Choroid plexus epithelial cell (primary cell): ENCODE data around the gene CCNL1.

ENCODE experiments used
- DNase-seq: peaks from one replicate; pipeline ENCODE4 v3.0.0-alpha.2; 2010; ENCODE audit warnings: low read depth
- H3K4me3 ChIP-seq: 2 replicates; pipeline ENCODE4 v1.5.1; 2011; ENCODE audit warnings: low read depth, mild to moderate bottlenecking, control low read depth, low read length, moderate library complexity
- TF ChIP-seq, protein P1 (sequence below): conservative IDR thresholded peaks from 2 replicates; pipeline ENCODE4 v1.5.1; 2011; ENCODE audit warnings: low read depth, mild to moderate bottlenecking, control low read depth, inconsistent platforms, low read length, moderate library complexity

Gene CCNL1

DNA sequence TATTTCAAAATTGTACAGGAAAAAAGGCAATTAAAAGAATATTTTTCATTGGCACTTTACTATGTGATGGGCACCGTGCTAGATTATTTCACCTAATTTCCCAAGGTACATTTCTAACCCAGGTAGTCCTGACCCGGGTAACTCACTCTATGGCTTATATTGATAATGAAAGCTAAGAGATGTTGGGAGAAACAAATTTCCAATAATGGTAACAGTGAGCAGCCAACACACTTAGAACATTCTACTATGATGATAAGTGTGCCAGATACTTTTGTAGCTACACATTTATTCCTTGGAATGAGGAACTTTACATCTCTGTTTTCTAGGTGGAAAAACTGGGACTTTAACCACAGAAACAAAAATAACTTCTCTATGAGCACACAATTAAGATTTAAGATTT is 7.5 kb downstream of the CCNL1 start:
- no peak overlapping the region for H3K4me3 ChIP-seq
- DNase-seq, result no peak
- TF ChIP-seq, protein P1, sequence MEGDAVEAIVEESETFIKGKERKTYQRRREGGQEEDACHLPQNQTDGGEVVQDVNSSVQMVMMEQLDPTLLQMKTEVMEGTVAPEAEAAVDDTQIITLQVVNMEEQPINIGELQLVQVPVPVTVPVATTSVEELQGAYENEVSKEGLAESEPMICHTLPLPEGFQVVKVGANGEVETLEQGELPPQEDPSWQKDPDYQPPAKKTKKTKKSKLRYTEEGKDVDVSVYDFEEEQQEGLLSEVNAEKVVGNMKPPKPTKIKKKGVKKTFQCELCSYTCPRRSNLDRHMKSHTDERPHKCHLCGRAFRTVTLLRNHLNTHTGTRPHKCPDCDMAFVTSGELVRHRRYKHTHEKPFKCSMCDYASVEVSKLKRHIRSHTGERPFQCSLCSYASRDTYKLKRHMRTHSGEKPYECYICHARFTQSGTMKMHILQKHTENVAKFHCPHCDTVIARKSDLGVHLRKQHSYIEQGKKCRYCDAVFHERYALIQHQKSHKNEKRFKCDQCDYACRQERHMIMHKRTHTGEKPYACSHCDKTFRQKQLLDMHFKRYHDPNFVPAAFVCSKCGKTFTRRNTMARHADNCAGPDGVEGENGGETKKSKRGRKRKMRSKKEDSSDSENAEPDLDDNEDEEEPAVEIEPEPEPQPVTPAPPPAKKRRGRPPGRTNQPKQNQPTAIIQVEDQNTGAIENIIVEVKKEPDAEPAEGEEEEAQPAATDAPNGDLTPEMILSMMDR, result no peak

DNA sequence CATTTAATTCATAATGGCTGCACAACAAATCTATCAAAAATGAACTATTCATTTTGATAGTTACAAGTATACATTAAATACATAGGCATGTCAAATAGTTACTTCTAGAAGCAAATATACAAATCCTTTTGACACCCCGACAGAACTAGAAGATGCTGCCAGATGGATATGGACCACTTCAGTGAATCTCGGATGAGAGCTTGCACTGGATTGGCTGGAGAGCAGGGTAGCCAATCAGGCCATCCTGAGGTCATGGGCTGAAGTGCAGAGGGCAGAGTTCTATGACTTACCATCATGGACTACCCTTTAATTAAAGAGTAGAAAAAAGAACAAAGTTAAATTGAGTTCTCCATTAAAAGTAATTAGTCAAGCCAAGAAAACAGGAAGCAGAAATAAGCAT is 8.3 kb downstream of the CCNL1 start:
- DNase-seq, result no peak
- TF ChIP-seq, protein P1, result no peak
- no peak overlapping the region for H3K4me3 ChIP-seq

DNA sequence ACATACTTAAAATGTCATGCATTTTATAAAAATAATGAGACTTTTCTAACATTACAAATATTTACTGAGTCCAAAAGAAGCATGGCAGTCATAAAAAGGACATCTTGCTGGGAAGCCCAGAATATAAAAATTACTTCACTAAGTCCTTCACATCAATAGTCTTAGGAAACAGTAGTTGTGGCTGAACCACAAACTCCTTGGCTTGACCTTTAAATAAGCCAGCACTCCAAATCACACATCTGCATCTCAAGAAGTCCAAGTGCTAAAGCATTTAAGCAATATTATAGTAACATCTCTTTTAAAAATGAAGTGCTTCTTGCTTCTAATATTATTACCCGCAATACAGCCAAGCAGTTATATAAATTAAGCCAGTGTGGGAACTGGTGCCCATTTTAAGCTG is 8.8 kb downstream of the CCNL1 start:
- TF ChIP-seq, protein P1, result no peak
- no peak overlapping the region for H3K4me3 ChIP-seq
- DNase-seq, result no peak

DNA sequence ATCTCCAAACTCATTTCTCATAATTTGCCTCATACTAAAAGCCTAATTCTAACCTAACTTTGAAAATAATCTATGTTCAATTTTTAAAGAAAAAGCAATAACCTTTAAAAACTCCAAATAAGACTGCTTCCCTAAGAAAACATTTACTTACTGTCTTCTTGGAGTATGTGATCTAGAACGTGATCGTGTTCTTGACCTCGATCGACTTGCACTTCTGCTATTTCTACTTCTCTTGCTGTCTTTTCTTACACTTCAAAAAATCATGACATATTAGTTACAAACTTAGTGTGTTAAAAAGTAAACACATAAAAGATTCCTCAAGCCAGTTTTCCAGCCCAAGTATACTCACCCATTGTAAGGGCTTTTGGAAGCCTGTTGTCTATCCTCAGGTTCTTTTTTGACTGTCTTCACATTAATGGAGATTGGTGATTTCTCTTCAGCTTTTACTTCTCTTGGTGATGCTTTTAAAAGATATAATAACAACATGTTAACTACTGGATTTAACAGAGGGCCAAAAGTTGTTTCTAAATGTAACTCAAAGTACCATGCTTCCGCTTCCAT is 10.7 kb downstream of the CCNL1 start:
- H3K4me3 ChIP-seq, result no peak overlapping the region
- DNase-seq, result no peak
- TF ChIP-seq, protein P1, result no peak

DNA sequence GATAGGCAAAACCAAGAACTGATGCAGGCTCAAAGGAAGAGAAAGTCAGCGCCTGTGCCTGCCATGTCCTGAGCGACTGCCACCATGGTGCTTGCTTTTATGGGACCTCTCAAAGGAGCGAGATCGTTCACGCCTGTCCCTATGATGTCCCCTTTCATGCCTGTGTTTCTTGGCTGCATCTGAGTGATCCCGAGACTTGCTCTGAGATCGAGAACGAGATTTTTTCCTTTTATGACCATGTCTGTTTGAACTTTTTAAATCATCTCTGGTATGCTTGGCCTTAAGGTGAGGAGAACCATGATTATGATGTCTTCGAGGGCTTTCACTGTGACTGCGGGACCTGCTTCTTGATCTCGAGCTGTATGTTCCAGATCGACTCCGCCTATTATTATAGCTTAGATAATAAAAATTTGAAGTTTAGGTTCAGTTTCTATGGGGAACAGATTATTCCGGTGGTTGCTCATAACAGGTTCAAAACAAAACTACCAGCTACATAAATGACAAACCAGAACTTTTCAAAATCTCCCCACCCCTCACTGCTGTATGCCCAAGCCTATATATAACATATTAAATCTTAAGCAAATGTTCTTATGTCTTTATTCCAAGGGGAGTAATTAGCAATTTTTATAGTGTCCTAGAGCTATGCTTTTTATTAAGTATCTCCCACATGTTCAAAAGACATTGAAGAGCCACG is 11.6 kb downstream of the CCNL1 start:
- TF ChIP-seq, protein P1, result no peak
- H3K4me3 ChIP-seq, result no peak overlapping the region
- no peak for DNase-seq

DNA sequence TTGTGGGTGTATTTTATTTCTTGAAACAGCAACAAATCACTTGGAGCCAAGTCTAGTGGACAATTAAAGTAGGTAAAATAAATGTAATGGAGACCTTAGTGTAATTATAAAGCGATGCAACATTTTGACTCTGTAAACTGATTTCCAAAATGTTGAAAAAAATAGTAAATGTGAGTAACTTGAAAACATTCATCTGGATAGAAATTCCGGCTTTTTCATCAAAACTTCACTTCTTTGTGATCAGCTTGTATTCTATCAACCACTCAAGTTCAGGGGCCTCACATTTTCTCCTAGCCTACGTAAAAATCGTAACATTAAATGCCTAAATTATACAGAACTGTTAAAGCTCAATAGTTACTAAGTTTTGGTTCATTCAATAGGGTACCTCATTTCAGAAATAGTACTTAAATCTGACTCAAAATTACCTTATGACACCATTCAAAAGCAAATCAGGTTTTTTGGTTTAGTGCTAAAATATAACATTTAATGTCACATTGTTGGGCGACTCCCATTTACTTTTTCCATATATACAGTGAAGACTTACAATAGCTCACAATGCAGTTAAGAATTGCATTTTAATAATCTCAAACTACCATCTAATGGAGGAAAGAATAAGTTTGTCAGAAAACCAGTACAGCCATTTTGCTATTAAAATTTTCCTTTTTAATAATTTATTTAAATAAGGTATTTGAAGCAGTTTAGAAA is 12.7 kb downstream of the CCNL1 start:
- no peak overlapping the region for H3K4me3 ChIP-seq
- no peak for DNase-seq
- TF ChIP-seq, protein P1, result no peak
